ENCODE results near the gene PRRT4. TPM values are rescaled to one million over a fixed set of nuclear protein-coding genes. Genes with fewer than 3 reads are reported as not detected.
A peak's percentile ranks its signal among the peaks of the same experiment; 100 is the strongest.

The PRRT4 gene
- total and polyA plus RNA-seq, 2 experiments from 2014 or later, result 0.55 to 0.56 TPM

- Histone ChIP-seq H3K9me2 (ENCODE audit: insufficient read depth) (no peaks in the 10 kb centered on the region), H3K4me2 (0 out of 2 replicates have a peak overlapping the region, but pooled peaks have one; percentile 16), H3K36me3 (ENCODE audit: insufficient read depth) (no peaks in the 10 kb centered on the region), H3K27me3 (ENCODE audit: insufficient read depth) (peaks cover 19% of the 10 kb centered on the region; the same call in 1 of the 2 replicates), H4K20me1 (replicated peaks; ENCODE audit: insufficient read depth) (no peaks in the 10 kb centered on the region; the same call in 1 of the 2 replicates), H3K4me3 (no peak overlapping the region), H3K27ac (ENCODE audit: low read depth) (no peak overlapping the region), H2AFZ (peak overlapping the region; percentile 16; the same call in 1 of the 2 replicates), H3F3A (replicated peaks; ENCODE audit: low read depth) (no peaks in the 10 kb centered on the region), H3K4me1 (ENCODE audit: insufficient read depth) (peaks cover 7% of the 10 kb centered on the region), H3K79me2 (replicated peaks; ENCODE audit: insufficient read depth) (no peaks in the 10 kb centered on the region)
- peaks cover 24% of the 10 kb centered on the region for H3K27me3 Mint-ChIP-seq (ENCODE audit: insufficient read depth, low read depth, poor library complexity)
- no peak for TF ChIP-seq POLR2AphosphoS5 (IDR thresholded peaks at IDR 0.05; ENCODE audit: low read depth)
- no peak for TF ChIP-seq NANOG (IDR thresholded peaks at IDR 0.05; ENCODE audit: borderline replicate concordance)
- no peak for TF ChIP-seq EZH2phosphoT487 (IDR thresholded peaks at IDR 0.05; ENCODE audit: unreplicated experiment)
- TF ChIP-seq, protein P1, sequence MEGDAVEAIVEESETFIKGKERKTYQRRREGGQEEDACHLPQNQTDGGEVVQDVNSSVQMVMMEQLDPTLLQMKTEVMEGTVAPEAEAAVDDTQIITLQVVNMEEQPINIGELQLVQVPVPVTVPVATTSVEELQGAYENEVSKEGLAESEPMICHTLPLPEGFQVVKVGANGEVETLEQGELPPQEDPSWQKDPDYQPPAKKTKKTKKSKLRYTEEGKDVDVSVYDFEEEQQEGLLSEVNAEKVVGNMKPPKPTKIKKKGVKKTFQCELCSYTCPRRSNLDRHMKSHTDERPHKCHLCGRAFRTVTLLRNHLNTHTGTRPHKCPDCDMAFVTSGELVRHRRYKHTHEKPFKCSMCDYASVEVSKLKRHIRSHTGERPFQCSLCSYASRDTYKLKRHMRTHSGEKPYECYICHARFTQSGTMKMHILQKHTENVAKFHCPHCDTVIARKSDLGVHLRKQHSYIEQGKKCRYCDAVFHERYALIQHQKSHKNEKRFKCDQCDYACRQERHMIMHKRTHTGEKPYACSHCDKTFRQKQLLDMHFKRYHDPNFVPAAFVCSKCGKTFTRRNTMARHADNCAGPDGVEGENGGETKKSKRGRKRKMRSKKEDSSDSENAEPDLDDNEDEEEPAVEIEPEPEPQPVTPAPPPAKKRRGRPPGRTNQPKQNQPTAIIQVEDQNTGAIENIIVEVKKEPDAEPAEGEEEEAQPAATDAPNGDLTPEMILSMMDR (conservative IDR thresholded peaks at IDR 0.05; ENCODE audit: low read depth in 2 of 2), result peak; percentile 79 to 97
- H3K4me1 Mint-ChIP-seq, result peaks cover 24% of the 10 kb centered on the region
- no peaks in the 10 kb centered on the region; the same call in 2 of the 3 replicates for H3K36me3 Mint-ChIP-seq (ENCODE audit: low read depth)
- no peak overlapping the region for H3K27ac Mint-ChIP-seq
- H3K4me3 Mint-ChIP-seq, result no peak overlapping the region; the same call in 2 of the 3 replicates
- H3K9me3 Mint-ChIP-seq, result no peaks in the 10 kb centered on the region; the same call in 2 of the 3 replicates
- DNase-seq (ENCODE audit: low spot score), result peak; percentile 97
- peak; percentile 84 for ATAC-seq
Measured at GRCh38 chr7:128387216-128388144, 26.0 kb upstream of the PRRT4 start.

DNA sequence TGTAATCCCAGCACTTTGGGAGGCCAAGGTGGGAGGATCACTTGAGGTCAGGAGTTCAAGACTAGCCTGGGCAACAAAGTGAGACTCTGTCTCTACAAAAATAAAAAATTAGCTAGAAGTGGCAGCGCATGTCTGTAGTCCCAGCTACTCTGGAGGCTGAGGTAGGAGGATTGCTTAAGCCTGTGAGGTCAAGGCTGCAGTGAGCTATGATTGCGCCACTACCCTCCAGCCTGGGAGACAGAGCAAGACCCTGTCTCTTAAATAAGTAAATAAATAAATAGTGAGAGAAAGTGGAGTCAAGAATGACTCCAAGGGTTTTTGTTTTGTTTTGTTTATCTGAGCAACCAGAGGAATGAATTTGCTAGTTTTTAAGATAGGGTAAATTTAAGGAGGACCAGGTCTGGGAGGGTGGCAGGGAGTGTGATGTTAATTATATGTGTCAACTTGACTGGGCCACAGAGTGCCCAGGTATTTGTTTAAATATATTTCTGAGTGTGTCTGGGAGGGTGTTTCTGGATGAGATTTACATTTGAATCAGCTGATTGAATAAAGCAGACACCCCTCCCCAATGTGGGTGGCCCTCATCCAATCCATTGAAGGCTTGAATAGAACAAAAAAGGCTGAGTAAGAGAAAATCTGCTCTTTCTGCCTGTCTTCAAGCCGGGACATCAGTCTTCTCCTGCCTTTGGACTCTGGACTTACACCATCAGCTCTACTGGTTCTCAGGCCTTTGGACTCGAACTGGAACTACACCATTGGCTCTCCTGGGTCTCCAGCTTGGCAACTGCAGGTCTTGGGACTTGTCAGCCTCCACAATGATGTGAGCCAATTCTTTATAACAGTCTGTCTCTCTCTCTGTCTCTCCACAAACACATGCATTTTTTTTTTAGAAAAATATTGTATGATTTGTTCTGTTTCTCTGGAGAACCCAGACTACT, 24.8 kb upstream of the PRRT4 start:
- H3K9me3 Mint-ChIP-seq, result no peaks in the 10 kb centered on the region; the same call in 2 of the 3 replicates
- no peaks in the 10 kb centered on the region for H3K36me3 ChIP-seq (ENCODE audit: insufficient read depth)
- H3K27ac Mint-ChIP-seq, result no peak overlapping the region

More for the DNA sequence above, 24.8 kb upstream of the PRRT4 start:
- ATAC-seq (no peak), DNase-seq (ENCODE audit: low spot score) (no peak)
- no peak overlapping the region for H3K4me2 ChIP-seq
- Mint-ChIP-seq H3K4me3 (no peak overlapping the region), H3K27me3 (ENCODE audit: insufficient read depth, low read depth, poor library complexity) (peaks cover 29% of the 10 kb centered on the region), H3K36me3 (ENCODE audit: low read depth) (no peaks in the 10 kb centered on the region; the same call in 2 of the 3 replicates), H3K4me1 (peaks cover 27% of the 10 kb centered on the region)
- H3K4me3 ChIP-seq, result no peak overlapping the region
- no peak overlapping the region for H3K27ac ChIP-seq (ENCODE audit: low read depth)
- no peaks in the 10 kb centered on the region for H3F3A ChIP-seq (replicated peaks; ENCODE audit: low read depth)
- TF ChIP-seq EZH2phosphoT487 (IDR thresholded peaks at IDR 0.05; ENCODE audit: unreplicated experiment), result no peak
- no peak for TF ChIP-seq CREB1 (CRISPR knock-in tag; IDR thresholded peaks at IDR 0.05; ENCODE audit: low read depth)
- no peak for TF ChIP-seq STAT1 (IDR thresholded peaks at IDR 0.05; ENCODE audit: unreplicated experiment)
- TF ChIP-seq JUNB (IDR thresholded peaks at IDR 0.05; ENCODE audit: unreplicated experiment), result no peak
- TF ChIP-seq EZH2 (IDR thresholded peaks at IDR 0.05; ENCODE audit: low read depth, unreplicated experiment), result no peak
- H3K9me2 ChIP-seq (ENCODE audit: insufficient read depth), result no peaks in the 10 kb centered on the region
- H3K27me3 ChIP-seq (ENCODE audit: insufficient read depth), result peaks cover 19% of the 10 kb centered on the region; the same call in 1 of the 2 replicates
- no peak overlapping the region for H2AFZ ChIP-seq
- peaks cover 15% of the 10 kb centered on the region for H3K4me1 ChIP-seq (ENCODE audit: insufficient read depth)
- H4K20me1 ChIP-seq (replicated peaks; ENCODE audit: insufficient read depth), result no peaks in the 10 kb centered on the region; the same call in 1 of the 2 replicates
- no peaks in the 10 kb centered on the region for H3K79me2 ChIP-seq (replicated peaks; ENCODE audit: insufficient read depth)
